Measurements from ENCODE around the gene CAMLG. TPM values are rescaled to one million over a fixed set of nuclear protein-coding genes. Genes with fewer than 3 reads are reported as not detected.

CAMLG gene
- polyA plus RNA-seq, 1 donor (not counting 4 experiments of a cell fraction or from before 2014, with no cell fraction given), result 19.9 TPM

DNA sequence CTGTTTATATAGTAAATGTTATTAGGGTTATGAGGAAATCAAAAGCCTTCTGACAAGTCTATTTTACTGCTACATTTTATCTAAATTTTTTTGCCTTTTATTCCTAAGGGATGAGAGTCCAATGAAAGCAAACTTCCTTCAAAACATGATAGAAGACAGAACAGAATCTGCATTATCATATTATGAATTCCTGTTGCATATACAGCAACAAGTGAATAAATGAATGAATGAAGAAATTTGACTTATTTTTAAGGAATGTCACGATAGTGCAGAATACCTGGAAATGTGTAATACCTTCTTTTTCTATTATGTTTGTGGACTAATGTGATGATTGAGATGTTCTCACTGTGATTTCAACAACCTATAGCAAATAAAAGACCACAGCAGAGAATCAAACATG, 13.5 kb upstream of the CAMLG start:
- DNase-seq (ENCODE audit: low read depth, low spot score), result no peak
- no peak overlapping the region for H3K4me3 ChIP-seq (ENCODE audit: control insufficient read depth in 2 of 3, extremely low read depth in 1 of 3, insufficient read depth in 2 of 3, low read depth in 1 of 3, low read length in 3 of 3)
- no peaks in the 10 kb centered on the region for H3K27me3 ChIP-seq (ENCODE audit: control insufficient read depth, extremely low read depth, insufficient read depth, low read length)
- no peak overlapping the region for H3K4me2 ChIP-seq (ENCODE audit: control insufficient read depth, extremely low read depth, insufficient read depth, low read depth, low read length)
- H3K36me3 ChIP-seq (ENCODE audit: control insufficient read depth in 2 of 2, extremely low read depth in 1 of 2, insufficient read depth in 2 of 2, low read length in 2 of 2), result peaks cover 4 to 10% of the 10 kb centered on the region in 2 experiments
- H3K79me2 ChIP-seq (ENCODE audit: control insufficient read depth, insufficient read depth, low read length), result no peaks in the 10 kb centered on the region
- H2AFZ ChIP-seq (ENCODE audit: control insufficient read depth, low read length), result no peak overlapping the region
- no peaks in the 10 kb centered on the region for H3K9me3 ChIP-seq (ENCODE audit: control insufficient read depth, low read depth, low read length)
- no peaks in the 10 kb centered on the region for H3K9me1 ChIP-seq (ENCODE audit: control insufficient read depth, extremely low read depth, insufficient read depth, low read length)
- H3K27ac ChIP-seq (ENCODE audit: control insufficient read depth, insufficient read depth, low read length), result no peak overlapping the region
- no peaks in the 10 kb centered on the region for H4K20me1 ChIP-seq (ENCODE audit: control insufficient read depth, extremely low read depth, insufficient read depth, low read length)
- no peaks in the 10 kb centered on the region for H3K4me1 ChIP-seq (ENCODE audit: control insufficient read depth, extremely low read depth, insufficient read depth, low read length)
- FAIRE-seq, result no peak
- dilution Hi-C loops (cut with MboI; ENCODE audit: extremely low pct_ligation_motif_present, low sequenced_read_pairs), result no loop called here
- H3K9ac ChIP-seq (ENCODE audit: control insufficient read depth, extremely low read depth, insufficient read depth, low read length), result no peak overlapping the region
- TF ChIP-seq, protein P1, sequence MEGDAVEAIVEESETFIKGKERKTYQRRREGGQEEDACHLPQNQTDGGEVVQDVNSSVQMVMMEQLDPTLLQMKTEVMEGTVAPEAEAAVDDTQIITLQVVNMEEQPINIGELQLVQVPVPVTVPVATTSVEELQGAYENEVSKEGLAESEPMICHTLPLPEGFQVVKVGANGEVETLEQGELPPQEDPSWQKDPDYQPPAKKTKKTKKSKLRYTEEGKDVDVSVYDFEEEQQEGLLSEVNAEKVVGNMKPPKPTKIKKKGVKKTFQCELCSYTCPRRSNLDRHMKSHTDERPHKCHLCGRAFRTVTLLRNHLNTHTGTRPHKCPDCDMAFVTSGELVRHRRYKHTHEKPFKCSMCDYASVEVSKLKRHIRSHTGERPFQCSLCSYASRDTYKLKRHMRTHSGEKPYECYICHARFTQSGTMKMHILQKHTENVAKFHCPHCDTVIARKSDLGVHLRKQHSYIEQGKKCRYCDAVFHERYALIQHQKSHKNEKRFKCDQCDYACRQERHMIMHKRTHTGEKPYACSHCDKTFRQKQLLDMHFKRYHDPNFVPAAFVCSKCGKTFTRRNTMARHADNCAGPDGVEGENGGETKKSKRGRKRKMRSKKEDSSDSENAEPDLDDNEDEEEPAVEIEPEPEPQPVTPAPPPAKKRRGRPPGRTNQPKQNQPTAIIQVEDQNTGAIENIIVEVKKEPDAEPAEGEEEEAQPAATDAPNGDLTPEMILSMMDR (optimal IDR thresholded peaks at IDR 0.05 in 1 of 3, IDR thresholded peaks at IDR 0.05 in 1 of 3, conservative IDR thresholded peaks at IDR 0.05 in 1 of 3; ENCODE audit: extremely low read depth in 1 of 3, insufficient read depth in 2 of 3, low read length in 3 of 3), result no peak
- no peak for TF ChIP-seq EZH2 (IDR thresholded peaks at IDR 0.05; ENCODE audit: low read length)

- H3K4me1 ChIP-seq (ENCODE audit: control insufficient read depth, extremely low read depth, insufficient read depth, low read length), result no peaks in the 10 kb centered on the region
- no peaks in the 10 kb centered on the region for H3K36me3 ChIP-seq (ENCODE audit: control insufficient read depth in 2 of 2, extremely low read depth in 1 of 2, insufficient read depth in 2 of 2, low read length in 2 of 2)
- no peaks in the 10 kb centered on the region for H3K9me3 ChIP-seq (ENCODE audit: control insufficient read depth, low read depth, low read length)
- no peak overlapping the region for H3K9ac ChIP-seq (ENCODE audit: control insufficient read depth, extremely low read depth, insufficient read depth, low read length)
- H3K4me2 ChIP-seq (ENCODE audit: control insufficient read depth, extremely low read depth, insufficient read depth, low read depth, low read length), result no peak overlapping the region
- no peaks in the 10 kb centered on the region for H4K20me1 ChIP-seq (ENCODE audit: control insufficient read depth, extremely low read depth, insufficient read depth, low read length)
- no peaks in the 10 kb centered on the region for H3K9me1 ChIP-seq (ENCODE audit: control insufficient read depth, extremely low read depth, insufficient read depth, low read length)
- TF ChIP-seq, protein P1 (optimal IDR thresholded peaks at IDR 0.05 in 1 of 3, IDR thresholded peaks at IDR 0.05 in 1 of 3, conservative IDR thresholded peaks at IDR 0.05 in 1 of 3; ENCODE audit: extremely low read depth in 1 of 3, insufficient read depth in 2 of 3, low read length in 3 of 3), result no peak
- no peak for TF ChIP-seq EZH2 (IDR thresholded peaks at IDR 0.05; ENCODE audit: low read length)
- no peaks in the 10 kb centered on the region for H3K79me2 ChIP-seq (ENCODE audit: control insufficient read depth, insufficient read depth, low read length)
- H2AFZ ChIP-seq (ENCODE audit: control insufficient read depth, low read length), result no peak overlapping the region
- FAIRE-seq (no peak), DNase-seq (ENCODE audit: low read depth, low spot score) (no peak)
- H3K27me3 ChIP-seq (ENCODE audit: control insufficient read depth, extremely low read depth, insufficient read depth, low read length), result no peaks in the 10 kb centered on the region
- no peak overlapping the region for H3K27ac ChIP-seq (ENCODE audit: control insufficient read depth, insufficient read depth, low read length)
- dilution Hi-C loops (cut with MboI; ENCODE audit: extremely low pct_ligation_motif_present, low sequenced_read_pairs), result no loop called here
- no peak overlapping the region for H3K4me3 ChIP-seq (ENCODE audit: control insufficient read depth in 2 of 3, extremely low read depth in 1 of 3, insufficient read depth in 2 of 3, low read depth in 1 of 3, low read length in 3 of 3)
Observed at GRCh38 chr5:134732819-134733218, 5.5 kb upstream of the CAMLG start.
